ENCODE results near the gene BTRC. TPM values are rescaled to one million over a fixed set of nuclear protein-coding genes. Genes with fewer than 3 reads are reported as not detected.

BTRC gene
- polyA plus RNA-seq, 2 of the 4 experiments (the other 2 are of a cell fraction) = 8.0 to 23.1 TPM

DNA sequence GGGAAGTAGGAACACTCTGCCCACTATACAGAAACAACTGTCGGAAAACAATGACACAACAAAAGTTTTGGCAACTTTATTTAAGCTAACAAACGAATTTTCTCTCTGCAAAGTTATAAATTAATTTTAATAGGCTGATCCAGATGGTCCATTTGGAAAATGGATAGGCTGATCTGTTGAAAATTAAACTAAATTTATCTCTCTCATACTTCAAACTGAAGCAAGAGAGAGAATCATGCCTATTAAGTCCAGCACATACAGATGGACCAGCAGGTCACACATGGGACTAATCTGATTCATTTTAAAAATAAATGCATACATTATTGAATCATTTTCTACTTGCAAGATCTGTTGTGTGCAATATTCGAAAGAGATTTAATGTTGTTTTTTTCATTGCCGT is 110.1 kb downstream of the BTRC start:
- ChIA-PET CTCF (interaction anchor here (1.0 to 8.7 kb wide), 7 partner anchors 10 to 316 kb away, joined by 3 to 87 read pairs (median 3); no protein-coding TSS in a partner anchor), POLR2A (no interaction called here)
- TF ChIP-seq, protein P1, sequence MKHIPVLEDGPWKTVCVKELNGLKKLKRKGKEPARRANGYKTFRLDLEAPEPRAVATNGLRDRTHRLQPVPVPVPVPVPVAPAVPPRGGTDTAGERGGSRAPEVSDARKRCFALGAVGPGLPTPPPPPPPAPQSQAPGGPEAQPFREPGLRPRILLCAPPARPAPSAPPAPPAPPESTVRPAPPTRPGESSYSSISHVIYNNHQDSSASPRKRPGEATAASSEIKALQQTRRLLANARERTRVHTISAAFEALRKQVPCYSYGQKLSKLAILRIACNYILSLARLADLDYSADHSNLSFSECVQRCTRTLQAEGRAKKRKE (CRISPR knock-in tag; IDR thresholded peaks at IDR 0.05; ENCODE audit: low read depth) = no peak
- no peak for TF ChIP-seq KDM5A (IDR thresholded peaks at IDR 0.05)
- TF ChIP-seq MAZ (IDR thresholded peaks at IDR 0.05; ENCODE audit: borderline replicate concordance, low read depth, low read length) = no peak
- TF ChIP-seq ZC3H11A (IDR thresholded peaks at IDR 0.05) = no peak
- no peak for TF ChIP-seq SREBF2 (IDR thresholded peaks at IDR 0.05)
- TF ChIP-seq RFX5 (IDR thresholded peaks at IDR 0.05) = no peak
- TF ChIP-seq NFE2L2 (conservative IDR thresholded peaks at IDR 0.05; ENCODE audit: low read length) = no peak
- no peak for TF ChIP-seq TP53 (CRISPR knock-in tag; IDR thresholded peaks at IDR 0.05)
- no peak for TF ChIP-seq HOXB13 (CRISPR knock-in tag; IDR thresholded peaks at IDR 0.05; ENCODE audit: low read depth)
- TF ChIP-seq, protein P2, sequence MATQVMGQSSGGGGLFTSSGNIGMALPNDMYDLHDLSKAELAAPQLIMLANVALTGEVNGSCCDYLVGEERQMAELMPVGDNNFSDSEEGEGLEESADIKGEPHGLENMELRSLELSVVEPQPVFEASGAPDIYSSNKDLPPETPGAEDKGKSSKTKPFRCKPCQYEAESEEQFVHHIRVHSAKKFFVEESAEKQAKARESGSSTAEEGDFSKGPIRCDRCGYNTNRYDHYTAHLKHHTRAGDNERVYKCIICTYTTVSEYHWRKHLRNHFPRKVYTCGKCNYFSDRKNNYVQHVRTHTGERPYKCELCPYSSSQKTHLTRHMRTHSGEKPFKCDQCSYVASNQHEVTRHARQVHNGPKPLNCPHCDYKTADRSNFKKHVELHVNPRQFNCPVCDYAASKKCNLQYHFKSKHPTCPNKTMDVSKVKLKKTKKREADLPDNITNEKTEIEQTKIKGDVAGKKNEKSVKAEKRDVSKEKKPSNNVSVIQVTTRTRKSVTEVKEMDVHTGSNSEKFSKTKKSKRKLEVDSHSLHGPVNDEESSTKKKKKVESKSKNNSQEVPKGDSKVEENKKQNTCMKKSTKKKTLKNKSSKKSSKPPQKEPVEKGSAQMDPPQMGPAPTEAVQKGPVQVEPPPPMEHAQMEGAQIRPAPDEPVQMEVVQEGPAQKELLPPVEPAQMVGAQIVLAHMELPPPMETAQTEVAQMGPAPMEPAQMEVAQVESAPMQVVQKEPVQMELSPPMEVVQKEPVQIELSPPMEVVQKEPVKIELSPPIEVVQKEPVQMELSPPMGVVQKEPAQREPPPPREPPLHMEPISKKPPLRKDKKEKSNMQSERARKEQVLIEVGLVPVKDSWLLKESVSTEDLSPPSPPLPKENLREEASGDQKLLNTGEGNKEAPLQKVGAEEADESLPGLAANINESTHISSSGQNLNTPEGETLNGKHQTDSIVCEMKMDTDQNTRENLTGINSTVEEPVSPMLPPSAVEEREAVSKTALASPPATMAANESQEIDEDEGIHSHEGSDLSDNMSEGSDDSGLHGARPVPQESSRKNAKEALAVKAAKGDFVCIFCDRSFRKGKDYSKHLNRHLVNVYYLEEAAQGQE (IDR thresholded peaks at IDR 0.05) = no peak
- TF ChIP-seq NPAS2 (CRISPR knock-in tag; IDR thresholded peaks at IDR 0.05; ENCODE audit: borderline replicate concordance) = no peak
- TF ChIP-seq, protein P3, sequence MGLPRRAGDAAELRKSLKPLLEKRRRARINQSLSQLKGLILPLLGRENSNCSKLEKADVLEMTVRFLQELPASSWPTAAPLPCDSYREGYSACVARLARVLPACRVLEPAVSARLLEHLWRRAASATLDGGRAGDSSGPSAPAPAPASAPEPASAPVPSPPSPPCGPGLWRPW (IDR thresholded peaks at IDR 0.05) = no peak
- TF ChIP-seq JUNB (IDR thresholded peaks at IDR 0.05) = no peak
- TF ChIP-seq CHD2 (IDR thresholded peaks at IDR 0.05; ENCODE audit: low read length, partially characterized antibody) = no peak
- no peak for TF ChIP-seq RARB (CRISPR knock-in tag; IDR thresholded peaks at IDR 0.05)
- TF ChIP-seq GATA3 (IDR thresholded peaks at IDR 0.05; ENCODE audit: borderline replicate concordance) = no peak
- TF ChIP-seq ZFP36 (IDR thresholded peaks at IDR 0.05; ENCODE audit: borderline replicate concordance, partially characterized antibody) = no peak
- TF ChIP-seq POLR2AphosphoS2 (conservative IDR thresholded peaks at IDR 0.05; ENCODE audit: low read length) = no peak
- TF ChIP-seq, protein P4, sequence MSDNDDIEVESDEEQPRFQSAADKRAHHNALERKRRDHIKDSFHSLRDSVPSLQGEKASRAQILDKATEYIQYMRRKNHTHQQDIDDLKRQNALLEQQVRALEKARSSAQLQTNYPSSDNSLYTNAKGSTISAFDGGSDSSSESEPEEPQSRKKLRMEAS (IDR thresholded peaks at IDR 0.05) = no peak
- H3K4me1 ChIP-seq = no peaks in the 10 kb centered on the region
- ATAC-seq (no peak), FAIRE-seq (no peak), DNase-seq (ENCODE audit: low read depth in 1 of 2, low spot score in 1 of 2) (no peak)
- WGBS (ENCODE audit: missing lambda C conversion rate) = 70% methylated on average over 4 of the region's 4 CpGs
- H3K9me3 ChIP-seq = no peaks in the 10 kb centered on the region
- no peak overlapping the region for H3K4me3 ChIP-seq
- no peak overlapping the region for H3K4me2 ChIP-seq
- H3K27ac ChIP-seq = no peak overlapping the region

DNA sequence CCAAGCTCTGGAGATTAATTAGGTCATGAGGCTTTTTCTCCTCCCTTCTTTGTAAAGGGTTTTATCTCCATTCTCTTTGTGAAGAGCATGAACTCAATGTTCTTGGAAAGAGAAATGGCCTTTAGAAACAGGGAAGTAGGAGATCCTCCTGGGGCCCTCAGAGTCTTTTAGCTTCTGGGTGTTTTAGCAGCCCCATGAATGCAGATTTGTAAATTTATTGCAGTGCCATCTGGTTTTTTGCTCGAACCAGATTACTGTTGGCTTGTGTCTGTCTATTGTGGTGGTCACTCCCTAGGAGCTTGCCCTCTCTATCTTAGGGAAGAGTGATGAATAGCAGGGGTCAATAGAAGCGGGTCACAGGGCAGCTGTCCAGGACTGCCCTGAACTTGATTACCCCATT is 110.6 kb downstream of the BTRC start:
- ChIA-PET POLR2A (no interaction called here), CTCF (interaction anchor here (1.0 to 8.7 kb wide), 8 partner anchors 11 to 316 kb away, joined by 3 to 87 read pairs (median 4); no protein-coding TSS in a partner anchor)
- Histone ChIP-seq H3K27ac (no peak overlapping the region), H3K4me3 (no peak overlapping the region), H3K4me2 (no peak overlapping the region), H3K9me3 (no peaks in the 10 kb centered on the region), H3K4me1 (no peaks in the 10 kb centered on the region)
- TF ChIP-seq TP53 (CRISPR knock-in tag; IDR thresholded peaks at IDR 0.05) = no peak
- TF ChIP-seq RAD21 (conservative IDR thresholded peaks at IDR 0.05 in 1 of 2, IDR thresholded peaks at IDR 0.05 in 1 of 2) = no peak
- TF ChIP-seq POLR2A (IDR thresholded peaks at IDR 0.05; ENCODE audit: low read length) = no peak
- no peak for TF ChIP-seq ZC3H11A (IDR thresholded peaks at IDR 0.05)
- TF ChIP-seq JUNB (IDR thresholded peaks at IDR 0.05) = no peak
- TF ChIP-seq PHF8 (IDR thresholded peaks at IDR 0.05; ENCODE audit: borderline replicate concordance, low read depth) = no peak
- TF ChIP-seq CEBPB (IDR thresholded peaks at IDR 0.05) = no peak
- no peak for TF ChIP-seq FOXS1 (CRISPR knock-in tag; IDR thresholded peaks at IDR 0.05)
- no peak for TF ChIP-seq ZFP36 (IDR thresholded peaks at IDR 0.05; ENCODE audit: borderline replicate concordance, partially characterized antibody)
- TF ChIP-seq NFE2L2 (conservative IDR thresholded peaks at IDR 0.05; ENCODE audit: low read length) = no peak
- no peak for TF ChIP-seq RARB (CRISPR knock-in tag; IDR thresholded peaks at IDR 0.05)
- 85% methylated on average over 2 of the region's 2 CpGs for WGBS (ENCODE audit: missing lambda C conversion rate)
- DNase-seq (ENCODE audit: low read depth in 1 of 2, low spot score in 1 of 2) = no peak
- no peak for FAIRE-seq
- no peak for ATAC-seq

All from A549 (cell line).